Brain microvascular endothelial cell (primary cell): ENCODE results near the gene COL2A1.
A peak's percentile ranks its signal among the peaks of the same experiment; 100 is the strongest.

Experiments used
- DNase-seq: peaks from one replicate; pipeline ENCODE4 v3.0.0-alpha.2; 2020
- H3K27ac ChIP-seq: fragments of 250-450 bp; sonication (Bioruptor Pico); 2 replicates; pipeline ENCODE4 v1.5.1; 2020; ENCODE audit warnings: mild to moderate bottlenecking, moderate library complexity
- H3K27me3 ChIP-seq: fragments of 250-450 bp; sonication (Bioruptor Pico); replicated peaks from 2 replicates; pipeline ENCODE4 v1.5.1; 2020; ENCODE audit warnings: mild to moderate bottlenecking
- H3K36me3 ChIP-seq: fragments of 250-450 bp; sonication (Bioruptor Pico); replicated peaks from 2 replicates; pipeline ENCODE4 v1.5.1; 2020; ENCODE audit warnings: mild to moderate bottlenecking
- H3K4me3 ChIP-seq: 2 replicates; pipeline ENCODE4 v1.5.1; 2011; ENCODE audit warnings: low read depth, mild to moderate bottlenecking, control low read depth, low read length, moderate library complexity
- CTCF ChIP-seq: IDR thresholded peaks from 2 replicates; pipeline ENCODE4 v1.5.1; 2011; ENCODE audit warnings: low read depth, mild to moderate bottlenecking, moderate library complexity, low read length, control low read depth, inconsistent platforms; ENCODE audit errors: missing control alignments
- in situ Hi-C: cut with HindIII; loops from 2 replicates; pipeline ENCODE4 v1.10.0; 2017; ENCODE audit warnings: low sequenced_read_pairs, low pct_ligation_motif_present

Gene COL2A1

GRCh38 chr12:47975036-47975620 is 29.1 kb downstream of the COL2A1 start:
- no peak for TF ChIP-seq CTCF
- Histone ChIP-seq H3K27ac (no peak overlapping the region), H3K27me3 (no peaks in the 10 kb centered on the region), H3K36me3 (no peaks in the 10 kb centered on the region), H3K4me3 (no peak overlapping the region)
- no peak for DNase-seq
- in situ Hi-C loops: no loop called here

- H3K4me3 ChIP-seq: no peak overlapping the region
- H3K27me3 ChIP-seq: no peaks in the 10 kb centered on the region
- H3K27ac ChIP-seq: no peak overlapping the region
- TF ChIP-seq CTCF: no peak
- in situ Hi-C loops: no loop called here
- no peak for DNase-seq
- H3K36me3 ChIP-seq: no peaks in the 10 kb centered on the region
Measured at GRCh38 chr12:47973870-47974269, 30.4 kb downstream of the COL2A1 start.

GRCh38 chr12:47972895-47973294 is 31.4 kb downstream of the COL2A1 start:
- in situ Hi-C loops: no loop called here
- no peak overlapping the region for H3K4me3 ChIP-seq
- no peaks in the 10 kb centered on the region for H3K36me3 ChIP-seq
- no peak for DNase-seq
- H3K27me3 ChIP-seq: no peaks in the 10 kb centered on the region
- no peak for TF ChIP-seq CTCF
- H3K27ac ChIP-seq: no peak overlapping the region

GRCh38 chr12:47970843-47971242 is 33.4 kb downstream of the COL2A1 start:
- Histone ChIP-seq H3K4me3 (no peak overlapping the region), H3K27me3 (no peaks in the 10 kb centered on the region), H3K36me3 (no peaks in the 10 kb centered on the region), H3K27ac (no peak overlapping the region)
- DNase-seq: no peak
- in situ Hi-C loops: no loop called here
- no peak for TF ChIP-seq CTCF

- DNase-seq: no peak
- Histone ChIP-seq H3K27ac (no peak overlapping the region), H3K36me3 (no peaks in the 10 kb centered on the region), H3K4me3 (no peak overlapping the region), H3K27me3 (no peaks in the 10 kb centered on the region)
- no peak for TF ChIP-seq CTCF
- in situ Hi-C loops: no loop called here
Measured at GRCh38 chr12:47969845-47970244, 34.4 kb downstream of the COL2A1 start.

GRCh38 chr12:47967461-47968321 is 36.6 kb downstream of the COL2A1 start:
- TF ChIP-seq CTCF: no peak
- DNase-seq: peak; percentile 28
- Histone ChIP-seq H3K36me3 (no peaks in the 10 kb centered on the region), H3K27ac (no peak overlapping the region), H3K4me3 (no peak overlapping the region), H3K27me3 (no peaks in the 10 kb centered on the region)
- in situ Hi-C loops: no loop called here
